Measurements from ENCODE around the gene WWOX.

DNA sequence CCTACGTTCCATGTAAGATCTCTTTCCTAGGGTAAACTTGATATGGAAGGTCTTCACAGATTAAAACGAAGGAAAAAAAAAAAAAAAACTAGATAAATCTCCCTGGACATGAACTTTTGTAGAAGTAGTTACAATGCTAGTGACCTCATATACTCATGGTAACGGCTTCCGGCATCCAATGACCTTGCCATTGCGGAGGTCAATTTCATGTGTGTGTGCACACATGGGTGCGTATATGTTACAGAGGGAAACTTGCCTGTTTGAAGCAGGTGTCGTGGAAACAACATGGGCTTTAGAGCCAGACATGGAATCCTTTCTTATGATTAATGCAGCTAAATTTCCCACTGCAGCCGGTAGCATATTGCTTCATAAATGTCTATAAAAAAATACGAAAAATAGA is 1065.6 kb downstream of the WWOX start:
- TF ChIP-seq POLR2A (IDR thresholded peaks at IDR 0.05; ENCODE audit: low read depth, low read length) (no peak), POLR2AphosphoS5 (IDR thresholded peaks at IDR 0.05; ENCODE audit: low read depth, low read length) (no peak), SPI1 (IDR thresholded peaks at IDR 0.05; ENCODE audit: low read depth, low read length) (no peak), TAF1 (IDR thresholded peaks at IDR 0.05; ENCODE audit: low read depth, low read length) (no peak), POU2F2 (IDR thresholded peaks at IDR 0.05; ENCODE audit: low read depth, low read length) (no peak), PAX5 (IDR thresholded peaks at IDR 0.05; ENCODE audit: insufficient read depth, low read length, severe bottlenecking) (no peak)

All from GM12891 (cell line).